KOPT-K1 (cell line): ENCODE results near the gene CREB5.

Experiments used
- H3K27ac ChIP-seq: fragments of 200-600 bp; sonication (generic); 2 replicates; pipeline ENCODE4 v1.5.1; 2016; ENCODE audit warnings: antibody characterized with exemption, mild to moderate bottlenecking, low read depth, low read length; ENCODE audit not compliant: poor library complexity, severe bottlenecking
- H3K36me3 ChIP-seq: fragments of 200-600 bp; sonication (generic); 2 replicates; pipeline ENCODE4 v1.5.1; 2017; ENCODE audit warnings: antibody characterized with exemption, mild to moderate bottlenecking, low read length, moderate library complexity; ENCODE audit not compliant: insufficient read depth
- H3K9me3 ChIP-seq: fragments of 200-600 bp; sonication (generic); 2 replicates; pipeline ENCODE4 v1.5.1; 2017; ENCODE audit warnings: antibody characterized with exemption, low read length, mild to moderate bottlenecking; ENCODE audit not compliant: insufficient read depth, poor library complexity, severe bottlenecking

Gene CREB5

DNA sequence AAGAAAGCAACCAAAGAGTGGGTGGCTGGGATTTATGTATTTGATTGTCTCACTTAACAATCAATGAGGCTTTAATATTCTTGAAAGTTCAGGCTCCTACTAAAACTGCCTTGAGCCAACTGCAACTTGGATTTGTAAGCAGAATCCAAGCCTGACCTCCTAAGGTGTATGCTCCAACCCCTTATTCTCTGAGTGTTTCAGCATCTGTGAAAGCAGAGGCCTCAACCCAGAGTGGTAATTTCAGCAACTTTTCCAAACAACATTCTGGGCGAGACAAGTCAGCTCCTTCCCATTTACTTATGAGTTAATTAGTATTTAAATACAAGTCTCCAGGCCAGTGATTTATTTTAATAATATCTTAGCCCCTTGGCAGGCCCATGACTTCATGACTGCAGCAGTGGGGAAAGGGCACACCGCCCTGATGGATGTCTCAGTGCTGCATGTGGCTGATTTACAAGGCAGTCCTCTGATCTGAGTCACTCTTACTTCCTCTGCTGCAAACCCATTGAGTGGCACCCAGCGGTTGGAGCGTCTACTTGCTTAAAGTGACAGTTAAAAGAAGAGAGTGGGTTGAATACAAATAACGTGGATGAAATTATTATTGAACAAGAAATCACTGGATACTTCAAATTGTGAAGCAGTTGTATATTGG lies 336.7 kb downstream of the CREB5 start:
- no peak overlapping the region for H3K27ac ChIP-seq
- H3K9me3 ChIP-seq, result no peaks in the 10 kb centered on the region
- H3K36me3 ChIP-seq, result no peaks in the 10 kb centered on the region

DNA sequence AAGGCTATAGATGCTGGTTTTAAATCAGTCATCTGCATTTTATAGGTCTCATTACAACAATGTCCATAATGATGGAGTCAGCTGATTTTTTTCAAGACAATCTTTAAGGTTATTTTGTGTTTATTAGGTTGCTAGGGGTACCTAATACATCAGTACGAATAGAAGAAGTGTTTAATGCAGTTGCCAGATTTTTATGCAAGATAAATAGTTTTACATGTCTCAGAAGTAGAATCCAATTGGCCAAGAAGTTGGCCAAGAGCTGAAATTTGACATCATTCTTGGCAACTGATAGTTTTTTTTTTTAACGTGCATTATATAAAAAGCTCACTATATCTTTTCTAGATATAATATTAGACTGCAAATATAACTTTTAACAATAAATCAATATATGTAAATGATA lies 337.3 kb downstream of the CREB5 start:
- H3K27ac ChIP-seq, result no peak overlapping the region
- no peaks in the 10 kb centered on the region for H3K9me3 ChIP-seq

DNA sequence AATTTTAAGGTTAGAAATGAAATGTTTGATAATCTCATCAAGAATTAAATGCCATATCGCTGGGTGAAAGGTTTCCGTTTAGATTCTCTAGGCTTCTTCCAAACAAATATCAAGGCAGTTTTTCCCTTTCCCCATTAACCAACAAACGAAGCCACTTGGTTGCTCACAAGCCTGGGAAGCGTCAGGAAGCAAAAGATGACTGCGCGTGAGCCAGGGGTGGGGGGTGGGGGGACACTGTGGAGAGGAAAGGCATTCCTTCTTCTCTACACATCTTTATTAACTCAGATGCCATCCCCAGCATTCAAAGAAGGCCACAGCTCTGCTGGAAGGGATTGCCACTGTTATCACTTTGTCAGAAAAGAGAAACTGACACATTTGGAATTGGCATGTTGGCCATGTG lies 338.7 kb downstream of the CREB5 start:
- Histone ChIP-seq H3K27ac (no peak overlapping the region), H3K36me3 (no peaks in the 10 kb centered on the region), H3K9me3 (no peaks in the 10 kb centered on the region)

More for the DNA sequence above, 337.3 kb downstream of the CREB5 start:
- no peaks in the 10 kb centered on the region for H3K36me3 ChIP-seq

DNA sequence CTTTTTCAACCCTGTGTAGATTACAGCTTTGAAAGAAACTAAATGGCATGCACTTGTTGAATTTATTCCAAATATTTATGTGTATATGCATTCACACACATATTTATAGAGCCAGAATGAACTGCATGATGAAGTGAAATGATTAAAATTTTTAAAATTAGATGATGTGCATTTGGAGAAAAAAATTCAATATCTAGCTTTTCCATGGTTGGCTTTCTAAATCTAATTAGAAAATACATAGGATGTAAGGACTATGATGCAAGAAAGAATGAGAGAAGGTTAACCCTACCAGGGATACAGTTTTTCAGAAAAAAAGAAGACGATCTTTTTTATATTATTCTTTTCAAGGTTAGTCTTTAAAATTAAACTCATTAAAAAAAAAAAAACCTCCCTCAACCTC lies 341.3 kb downstream of the CREB5 start:
- no peak overlapping the region for H3K27ac ChIP-seq
- no peaks in the 10 kb centered on the region for H3K36me3 ChIP-seq
- no peaks in the 10 kb centered on the region for H3K9me3 ChIP-seq

DNA sequence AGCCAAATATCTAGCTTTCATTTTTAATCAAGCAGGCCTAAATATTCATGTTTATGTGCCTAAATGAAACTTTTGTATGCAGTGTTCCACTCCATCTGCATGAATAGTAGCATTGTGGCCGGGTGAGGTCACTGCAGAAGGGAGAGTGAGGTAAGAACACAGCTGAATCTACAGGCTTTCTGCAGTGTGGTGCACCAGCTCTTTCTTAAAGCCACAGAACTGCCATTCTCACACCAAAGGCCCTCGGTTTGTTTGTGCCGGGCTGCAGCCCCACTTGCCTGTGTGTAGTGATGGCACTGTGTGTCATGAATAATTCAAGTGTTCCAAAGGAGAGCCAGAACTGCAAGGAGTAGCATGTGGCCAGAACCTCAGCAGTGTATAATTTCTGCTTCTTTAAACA lies 341.7 kb downstream of the CREB5 start:
- Histone ChIP-seq H3K9me3 (no peaks in the 10 kb centered on the region), H3K36me3 (no peaks in the 10 kb centered on the region), H3K27ac (no peak overlapping the region)

DNA sequence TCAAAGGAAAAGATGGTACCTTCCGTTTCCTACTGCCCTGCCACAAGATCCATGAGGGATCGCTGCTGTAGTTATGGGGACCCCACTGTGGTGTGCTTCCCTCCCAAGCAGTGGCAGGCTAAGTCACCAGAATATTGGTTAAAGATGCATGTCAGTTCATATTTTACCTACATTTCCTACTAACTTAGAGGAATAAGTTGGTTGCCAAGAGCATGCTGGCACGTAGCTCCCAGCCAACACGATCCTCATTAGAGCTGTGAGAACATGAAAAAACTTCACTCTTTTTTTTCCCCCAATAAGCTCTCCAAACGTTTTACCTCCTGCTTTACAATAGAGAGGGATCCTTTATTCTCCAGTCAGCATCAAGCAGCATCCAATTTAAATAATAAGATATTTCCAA lies 342.1 kb downstream of the CREB5 start:
- no peaks in the 10 kb centered on the region for H3K9me3 ChIP-seq
- H3K36me3 ChIP-seq, result no peaks in the 10 kb centered on the region
- no peak overlapping the region for H3K27ac ChIP-seq

DNA sequence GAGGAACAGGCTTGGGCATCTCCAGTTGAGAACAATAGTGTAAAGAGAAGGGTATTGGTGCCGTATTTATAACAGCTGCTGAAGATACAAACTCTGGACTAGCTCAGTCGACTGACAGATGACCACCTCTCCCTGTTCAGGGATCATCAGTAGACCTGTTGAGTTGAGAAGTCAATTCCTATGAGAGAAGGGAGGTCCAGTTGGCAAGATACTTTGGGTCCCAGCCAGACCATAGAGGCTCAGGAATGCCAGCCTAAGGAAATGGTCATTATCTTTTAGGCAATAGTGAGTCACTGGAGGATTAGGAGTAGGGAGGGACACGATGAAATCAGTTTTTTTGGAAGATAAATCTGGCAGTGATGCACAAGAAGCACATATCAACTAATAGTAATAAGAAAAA lies 342.9 kb downstream of the CREB5 start:
- Histone ChIP-seq H3K36me3 (no peaks in the 10 kb centered on the region), H3K9me3 (no peaks in the 10 kb centered on the region), H3K27ac (no peak overlapping the region)

DNA sequence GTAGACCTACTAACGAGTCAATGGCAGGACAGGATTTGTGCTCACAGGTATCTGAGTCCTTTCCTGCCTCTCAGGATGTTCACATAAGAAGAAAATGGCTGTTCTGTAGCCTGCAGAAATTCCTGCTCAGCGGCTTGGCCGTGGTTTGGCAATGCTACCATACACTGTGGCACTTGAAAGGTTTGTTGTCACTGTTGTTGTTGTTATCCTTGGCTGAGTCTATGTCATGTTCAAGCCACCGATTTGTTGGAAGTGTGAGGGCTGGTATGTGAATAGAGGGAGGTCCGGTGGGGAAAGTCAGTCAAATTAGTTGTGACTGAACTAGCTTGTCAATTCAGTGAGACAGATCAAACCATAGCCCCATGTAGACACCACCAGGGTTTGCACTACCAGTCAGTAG lies 345.9 kb downstream of the CREB5 start:
- Histone ChIP-seq H3K36me3 (no peaks in the 10 kb centered on the region), H3K9me3 (no peaks in the 10 kb centered on the region), H3K27ac (no peak overlapping the region)

DNA sequence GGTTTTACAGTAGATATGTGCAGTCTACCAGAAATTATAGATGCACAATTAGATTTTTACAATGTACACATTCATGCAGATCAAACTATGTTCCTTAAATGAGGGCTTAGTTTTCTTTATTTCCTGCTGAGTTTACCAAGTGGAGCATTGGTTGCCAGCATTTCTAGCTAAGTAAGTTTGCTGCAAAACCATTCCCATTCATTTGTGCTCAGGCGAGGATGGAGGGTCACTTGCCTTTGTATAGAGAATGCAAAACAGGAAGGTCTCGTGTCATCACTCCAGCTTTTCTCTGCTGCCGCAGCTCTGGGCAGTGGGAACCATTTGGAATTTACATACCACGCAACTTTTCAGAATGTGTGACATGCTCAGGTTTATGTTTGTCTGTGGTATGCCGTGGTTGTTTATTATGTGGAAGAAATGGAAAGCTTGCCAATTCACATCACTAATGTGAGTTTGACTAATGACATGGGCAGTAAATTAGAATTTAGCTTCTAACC lies 347.2 kb downstream of the CREB5 start:
- no peak overlapping the region for H3K27ac ChIP-seq
- H3K36me3 ChIP-seq, result no peaks in the 10 kb centered on the region
- H3K9me3 ChIP-seq, result no peaks in the 10 kb centered on the region

DNA sequence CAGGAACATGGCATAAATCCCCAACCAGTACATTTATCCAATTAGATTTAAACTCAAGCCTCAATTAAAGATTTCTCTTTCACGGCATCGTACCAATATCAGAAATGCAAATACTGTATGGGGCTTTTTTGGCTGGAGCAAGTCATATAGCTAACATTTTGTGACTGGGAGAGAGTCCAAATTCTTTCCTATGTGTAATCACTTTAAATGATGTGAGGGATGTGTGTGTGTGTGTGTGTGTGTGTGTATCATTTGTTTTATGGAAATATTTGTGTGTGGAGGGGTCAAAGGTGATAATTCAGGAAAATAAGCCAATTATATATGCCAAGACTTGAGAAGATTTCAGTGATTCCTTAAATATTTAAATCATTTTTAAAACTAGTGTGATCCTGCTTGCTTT lies 349.2 kb downstream of the CREB5 start:
- no peaks in the 10 kb centered on the region for H3K9me3 ChIP-seq
- no peak overlapping the region for H3K27ac ChIP-seq
- no peaks in the 10 kb centered on the region for H3K36me3 ChIP-seq

DNA sequence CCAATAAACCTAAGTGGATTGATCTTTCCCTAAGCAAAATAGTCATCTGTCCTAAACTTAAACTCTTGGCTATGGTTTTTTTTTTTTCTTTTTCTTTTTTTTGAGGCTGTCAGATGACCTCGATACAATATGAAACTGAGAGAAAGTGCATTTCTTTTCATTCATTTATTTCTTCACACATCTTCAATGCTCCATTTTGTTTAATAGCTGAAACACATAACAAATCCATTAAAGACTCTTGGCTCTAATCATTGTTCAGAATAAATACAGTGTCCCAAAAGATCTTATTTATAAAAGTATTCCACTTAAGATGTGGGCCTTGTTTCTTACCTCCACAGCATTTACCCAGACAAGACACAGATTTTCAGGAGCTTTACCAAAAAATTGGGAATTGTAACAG lies 350.3 kb downstream of the CREB5 start:
- Histone ChIP-seq H3K27ac (no peak overlapping the region), H3K36me3 (no peaks in the 10 kb centered on the region), H3K9me3 (no peaks in the 10 kb centered on the region)

DNA sequence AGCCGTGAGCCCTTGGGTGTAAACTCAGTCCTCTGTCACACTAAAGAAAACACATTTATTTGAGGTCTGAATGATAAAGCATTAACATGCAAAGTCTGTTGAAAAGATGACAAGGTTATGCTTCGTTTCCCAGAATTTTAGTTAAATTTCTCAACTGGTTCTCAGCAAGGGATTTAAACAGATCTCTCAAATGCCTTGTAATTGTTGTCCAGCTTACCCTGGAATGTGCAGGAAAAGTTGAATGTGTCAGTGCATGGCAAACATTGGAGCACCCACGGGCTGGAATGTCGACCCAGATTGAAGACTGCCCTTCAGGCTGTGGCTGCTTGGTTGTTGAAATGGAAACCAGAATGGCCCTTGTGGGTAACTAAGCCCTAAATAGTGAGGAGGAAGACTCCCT lies 354.0 kb downstream of the CREB5 start:
- Histone ChIP-seq H3K36me3 (no peaks in the 10 kb centered on the region), H3K27ac (no peak overlapping the region), H3K9me3 (no peaks in the 10 kb centered on the region)

DNA sequence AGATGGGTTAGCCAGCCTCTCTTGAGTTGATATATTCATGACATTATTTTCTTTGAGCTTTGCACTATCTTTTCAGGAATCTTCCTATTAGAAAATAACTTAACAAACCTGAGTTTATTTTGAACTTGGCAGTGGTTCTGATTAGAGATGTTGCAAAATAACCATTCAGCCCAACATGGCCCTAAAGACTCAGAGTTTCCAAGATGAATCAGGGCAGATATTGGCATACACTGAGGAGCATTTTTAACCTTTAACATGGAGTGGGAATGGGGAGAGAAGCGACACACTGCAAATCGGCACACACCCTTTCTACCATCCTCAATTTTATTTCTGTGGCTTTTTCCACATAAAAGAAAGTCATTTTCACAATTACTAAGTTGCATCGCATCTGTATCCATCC lies 355.0 kb downstream of the CREB5 start:
- no peaks in the 10 kb centered on the region for H3K36me3 ChIP-seq
- no peaks in the 10 kb centered on the region for H3K9me3 ChIP-seq
- H3K27ac ChIP-seq, result no peak overlapping the region

DNA sequence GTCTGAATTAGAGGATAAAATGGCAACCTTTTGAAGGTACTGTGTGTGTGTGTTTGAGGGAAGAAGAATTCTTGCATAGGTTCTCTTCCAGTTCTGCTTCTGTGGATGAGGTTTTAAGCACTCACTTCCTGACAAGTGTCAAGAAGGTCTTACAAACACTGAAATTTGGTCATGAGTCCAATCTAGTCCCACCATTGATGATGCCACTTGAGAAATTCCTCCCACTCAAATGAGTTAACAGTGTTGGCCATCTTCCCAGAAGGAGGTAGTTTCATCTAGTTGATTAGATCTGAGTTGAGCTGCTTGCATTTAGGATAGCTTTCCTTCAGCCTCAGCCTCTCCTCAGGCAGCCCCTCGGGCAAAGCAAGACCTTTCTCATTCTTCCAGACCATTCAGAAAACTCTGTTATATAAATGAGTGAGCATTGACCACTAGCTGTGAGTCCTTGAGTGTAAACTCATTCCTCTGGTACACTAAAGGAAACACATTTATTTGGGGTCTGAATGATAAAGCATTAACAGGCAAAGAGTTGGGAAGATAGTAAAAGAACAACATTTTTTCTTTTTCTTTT lies 356.3 kb downstream of the CREB5 start:
- no peaks in the 10 kb centered on the region for H3K9me3 ChIP-seq
- no peaks in the 10 kb centered on the region for H3K36me3 ChIP-seq
- no peak overlapping the region for H3K27ac ChIP-seq

DNA sequence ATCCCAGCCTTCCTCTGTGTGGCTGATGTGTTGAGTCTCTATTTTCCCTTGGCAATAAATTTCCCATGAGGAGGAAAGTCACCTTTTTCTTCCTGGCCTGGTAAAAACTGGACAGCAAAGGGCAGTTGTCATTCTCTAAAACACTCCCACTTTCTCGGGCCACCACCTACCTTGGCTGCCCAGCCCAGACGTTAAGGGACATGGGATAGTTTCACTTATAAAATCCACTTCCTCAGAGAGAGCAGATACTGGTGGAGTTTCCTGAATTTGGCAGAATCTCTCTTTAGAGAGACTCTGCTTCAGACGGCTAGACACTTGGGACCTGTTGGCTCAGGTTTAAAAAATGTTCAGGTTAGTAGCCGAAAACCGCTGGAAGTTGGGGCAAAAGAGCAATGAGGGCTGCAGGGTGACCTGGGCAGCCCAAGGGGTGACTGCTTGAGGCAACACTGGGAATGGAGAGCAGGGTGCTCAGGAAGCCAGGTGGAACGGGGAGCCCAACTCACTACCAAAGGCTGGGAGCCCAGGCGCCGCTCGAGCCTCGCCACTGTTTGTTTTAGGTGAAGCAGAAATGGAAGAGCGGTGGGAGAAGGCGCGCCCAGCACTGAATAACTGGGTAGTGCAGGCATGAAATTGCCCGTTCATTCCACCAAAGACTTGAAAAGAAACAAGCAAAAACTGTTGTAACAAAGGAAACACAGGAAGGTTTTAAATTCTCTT lies 359.7 kb downstream of the CREB5 start:
- no peaks in the 10 kb centered on the region for H3K9me3 ChIP-seq
- H3K27ac ChIP-seq, result no peak overlapping the region
- H3K36me3 ChIP-seq, result no peaks in the 10 kb centered on the region
